Middle frontal gyrus (tissue), 1 donor: Measurements from ENCODE around the gene GRIN3A.

Experiments used
- DNase-seq: peaks from one replicate; pipeline ENCODE4 v3.0.0-alpha.2; 2015; ENCODE audit warnings: low spot score; ENCODE audit errors: extremely low spot score

GRIN3A gene

DNA sequence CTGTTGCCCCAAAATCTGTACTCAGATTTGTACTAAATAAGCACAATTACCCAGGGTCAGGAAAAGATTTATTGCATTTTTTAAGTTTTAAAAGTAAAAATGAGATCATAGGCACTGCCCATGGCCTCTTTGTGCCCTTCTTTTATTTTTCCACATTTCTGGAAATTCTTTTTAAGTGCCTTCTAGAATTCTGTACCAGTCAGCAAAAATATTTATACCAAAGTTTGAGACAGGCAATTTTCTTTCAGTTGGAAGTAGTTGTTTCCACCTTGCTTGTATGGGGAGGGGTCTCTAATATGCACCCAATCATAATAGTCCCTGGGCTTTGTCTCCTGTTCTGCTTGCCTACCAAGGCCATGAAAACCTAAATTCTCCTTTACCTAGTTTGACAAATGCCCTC, 210.4 kb downstream of the GRIN3A start:
- no peak for DNase-seq

DNA sequence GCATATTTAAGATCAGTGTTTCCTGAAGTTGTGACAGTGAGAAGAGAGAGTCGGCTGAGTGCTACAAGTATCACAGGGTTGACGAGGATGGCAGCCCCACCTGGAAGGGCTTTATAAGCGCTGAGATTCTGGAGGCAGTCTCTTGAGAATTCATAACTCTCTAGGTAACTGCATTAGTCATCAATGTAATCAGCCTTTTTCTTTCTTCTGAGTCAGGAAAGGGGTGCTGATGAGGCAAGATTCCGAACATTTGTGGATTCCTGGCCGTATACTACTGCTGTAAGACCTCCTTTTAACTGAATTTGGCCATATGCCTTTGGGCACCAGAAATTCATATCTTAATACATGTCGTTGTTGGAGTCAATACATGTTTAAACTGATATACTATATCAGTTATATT, 211.4 kb downstream of the GRIN3A start:
- no peak for DNase-seq

DNA sequence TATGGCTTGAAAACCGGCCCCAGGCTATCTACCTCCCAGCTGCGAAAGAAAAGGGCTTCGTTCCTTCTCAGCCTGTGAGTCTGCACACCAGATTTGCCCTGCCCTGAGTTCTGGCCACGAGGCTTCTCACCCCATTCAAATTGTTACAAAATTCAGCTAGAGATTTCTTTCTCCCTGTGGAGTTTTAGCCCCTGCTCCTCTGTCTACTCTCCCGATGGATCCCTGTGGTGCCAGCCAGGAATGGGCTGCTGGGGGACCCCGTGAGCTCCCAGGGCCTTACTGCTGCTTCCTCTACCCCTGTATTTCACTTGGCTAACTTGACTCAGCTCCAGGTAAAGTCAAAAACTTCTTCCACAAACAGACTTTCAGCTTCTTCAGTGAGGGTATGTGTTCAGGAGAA, 214.1 kb downstream of the GRIN3A start:
- no peak for DNase-seq
